CD8-positive, alpha-beta memory T cell (primary cell): Measurements from ENCODE around the gene SIL1. TPM values are rescaled to one million over a fixed set of nuclear protein-coding genes. Genes with fewer than 3 reads are reported as not detected.

Experiments
- CTCF ChIA-PET: fragments of 350-600 bp; sonication (Branson Sonifier 250); formaldehyde crosslinking; loops from one replicate; lab custom pipeline; 2021; ENCODE audit warnings: antibody characterized with exemption; lab: Charles Lee
- POLR2A ChIA-PET: fragments of 350-600 bp; sonication (Branson Sonifier 250); formaldehyde crosslinking; loops from one replicate; lab custom pipeline; 2021; ENCODE audit warnings: antibody characterized with exemption; lab: Charles Lee
- DNase-seq, 5 donors: peaks; one replicate each; pipeline versions ENCODE4 v3.0.0 to v3.0.0-alpha.2; 2020 to 2022; ENCODE audit warnings: mixed read lengths in 1 of 5
- H3K27ac ChIP-seq: one replicate; pipeline ENCODE4 v1.7.0; 2013; ENCODE audit warnings: low read depth, mild to moderate bottlenecking, low read length, moderate library complexity
- H3K27me3 ChIP-seq: 2 replicates; pipeline ENCODE4 v1.7.0; 2013; ENCODE audit warnings: low read length, mild to moderate bottlenecking; ENCODE audit not compliant: insufficient read depth, poor library complexity, severe bottlenecking
- H3K36me3 ChIP-seq: 2 replicates; pipeline ENCODE4 v1.7.0; 2013; ENCODE audit warnings: mild to moderate bottlenecking, low read length, moderate library complexity; ENCODE audit not compliant: insufficient read depth
- H3K4me1 ChIP-seq: 2 replicates; pipeline ENCODE4 v1.7.0; 2013; ENCODE audit warnings: mild to moderate bottlenecking, low read length, moderate library complexity; ENCODE audit not compliant: insufficient read depth
- H3K4me3 ChIP-seq: 2 replicates; pipeline ENCODE4 v1.7.0; 2013; ENCODE audit warnings: mild to moderate bottlenecking, low read length
- H3K9me3 ChIP-seq: 2 replicates; pipeline ENCODE4 v1.7.0; 2013; ENCODE audit warnings: mild to moderate bottlenecking, low read length
- H3K27ac Mint-ChIP-seq, 8 donors: one replicate each; pipeline ENCODE4 v1.8.0; 2020 to 2021; ENCODE audit warnings: mixed read lengths in 8 of 8, mild to moderate bottlenecking in 6 of 8, inconsistent platforms in 3 of 8, moderate library complexity in 3 of 8
- H3K27me3 Mint-ChIP-seq, 2 donors: one replicate each; pipeline ENCODE4 v1.8.0; 2020 to 2021; ENCODE audit warnings: mixed read lengths in 2 of 2, mild to moderate bottlenecking in 1 of 2, moderate library complexity in 1 of 2
- H3K36me3 Mint-ChIP-seq, 3 donors: one replicate each; pipeline ENCODE4 v1.8.0; 2020 to 2021; ENCODE audit warnings: mixed read lengths in 3 of 3, inconsistent platforms in 1 of 3, mild to moderate bottlenecking in 1 of 3
- H3K4me1 Mint-ChIP-seq, 3 donors: one replicate each; pipeline ENCODE4 v1.8.0; 2020 to 2021; ENCODE audit warnings: mixed read lengths in 3 of 3, inconsistent platforms in 1 of 3, mild to moderate bottlenecking in 1 of 3
- H3K4me3 Mint-ChIP-seq, 7 donors: one replicate each; pipeline ENCODE4 v1.8.0; 2020 to 2021; ENCODE audit warnings: mixed read lengths in 7 of 7, mild to moderate bottlenecking in 6 of 7, moderate library complexity in 4 of 7, inconsistent platforms in 2 of 7
- H3K9me3 Mint-ChIP-seq, 5 donors: one replicate each; pipeline ENCODE4 v1.8.0; 2020 to 2022; ENCODE audit warnings: mixed read lengths in 5 of 5, mild to moderate bottlenecking in 3 of 5, moderate library complexity in 2 of 5, inconsistent platforms in 1 of 5
- polyA plus RNA-seq: library from polyadenylated mRNA; unstranded; fragments of 300-500 nt; fragmentation: Illumina TruSeq; gene quantifications from one replicate; pipeline ENCODE4 v1.2.3, GENCODE V29; 2021
- total RNA-seq, 2 experiments: library from RNA; stranded (reverse); gene quantifications; one replicate each; pipeline ENCODE4 v1.2.3, GENCODE V29; 2021

SIL1 gene
- total and polyA plus RNA-seq, 3 experiments from 2014 or later = 15.0 to 27.5 (median 26.6) TPM

DNA sequence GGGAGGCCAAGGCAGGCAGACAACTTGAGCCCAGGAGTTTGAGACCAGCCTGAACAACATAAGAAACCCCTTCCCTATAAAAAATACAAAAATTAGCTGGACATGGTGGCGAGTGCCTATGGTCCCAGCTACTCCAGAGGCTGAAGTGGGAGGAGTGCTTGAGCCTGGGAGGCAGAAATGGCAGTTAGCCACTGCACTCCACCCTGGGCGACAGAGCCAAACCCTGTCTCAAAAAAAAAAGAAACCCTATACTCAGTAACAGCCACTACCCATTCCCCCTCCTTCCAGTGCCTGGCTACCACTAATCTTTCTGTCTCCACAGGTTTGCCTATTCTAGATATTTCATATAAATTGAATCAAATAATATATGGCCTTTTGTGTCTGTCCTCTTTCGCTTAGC, 14.3 kb upstream of the SIL1 start:
- POLR2A ChIA-PET = no interaction called here
- Mint-ChIP-seq H3K4me3 (no peak overlapping the region), H3K4me1 (no peaks in the 10 kb centered on the region), H3K9me3 (no peaks in the 10 kb centered on the region), H3K27me3 (no peaks in the 10 kb centered on the region), H3K36me3 (no peaks in the 10 kb centered on the region), H3K27ac (peak overlapping the region in 1 of 8 donors; percentile 29)
- CTCF ChIA-PET = no interaction called here
- H3K36me3 ChIP-seq = no peaks in the 10 kb centered on the region
- H3K9me3 ChIP-seq = no peaks in the 10 kb centered on the region
- H3K27me3 ChIP-seq = no peaks in the 10 kb centered on the region
- no peak for DNase-seq
- H3K4me3 ChIP-seq = no peak overlapping the region
- no peaks in the 10 kb centered on the region for H3K4me1 ChIP-seq
- no peak overlapping the region for H3K27ac ChIP-seq

DNA sequence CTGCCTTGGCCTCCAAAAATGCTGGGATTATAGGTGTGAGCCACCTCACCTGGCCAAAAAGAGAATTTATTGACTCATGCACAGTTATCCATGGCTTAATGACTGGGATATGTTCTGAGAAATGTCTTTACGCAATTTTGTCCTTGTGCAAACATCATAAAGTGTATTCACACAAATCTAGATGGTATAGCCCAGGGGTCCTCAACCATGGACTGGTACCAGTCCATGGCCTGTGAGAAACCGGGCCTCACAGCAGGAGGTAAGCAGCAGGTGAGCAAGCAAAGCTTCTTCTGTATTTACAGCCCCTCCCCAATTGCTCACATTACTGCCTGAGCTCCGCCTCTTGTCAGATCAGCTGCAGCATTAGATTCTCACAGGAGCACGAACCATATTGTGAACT, 12.4 kb upstream of the SIL1 start:
- no peaks in the 10 kb centered on the region for H3K27me3 ChIP-seq
- H3K4me1 ChIP-seq = no peaks in the 10 kb centered on the region
- H3K27ac ChIP-seq = no peak overlapping the region
- H3K36me3 ChIP-seq = no peaks in the 10 kb centered on the region
- H3K36me3 Mint-ChIP-seq = no peaks in the 10 kb centered on the region
- H3K27me3 Mint-ChIP-seq = no peaks in the 10 kb centered on the region
- H3K4me3 Mint-ChIP-seq = no peak overlapping the region
- H3K9me3 Mint-ChIP-seq = no peaks in the 10 kb centered on the region
- CTCF ChIA-PET = no interaction called here
- H3K4me3 ChIP-seq = no peak overlapping the region
- H3K4me1 Mint-ChIP-seq = no peaks in the 10 kb centered on the region
- no peak overlapping the region for H3K27ac Mint-ChIP-seq
- POLR2A ChIA-PET = no interaction called here
- H3K9me3 ChIP-seq = no peaks in the 10 kb centered on the region
- DNase-seq = no peak

DNA sequence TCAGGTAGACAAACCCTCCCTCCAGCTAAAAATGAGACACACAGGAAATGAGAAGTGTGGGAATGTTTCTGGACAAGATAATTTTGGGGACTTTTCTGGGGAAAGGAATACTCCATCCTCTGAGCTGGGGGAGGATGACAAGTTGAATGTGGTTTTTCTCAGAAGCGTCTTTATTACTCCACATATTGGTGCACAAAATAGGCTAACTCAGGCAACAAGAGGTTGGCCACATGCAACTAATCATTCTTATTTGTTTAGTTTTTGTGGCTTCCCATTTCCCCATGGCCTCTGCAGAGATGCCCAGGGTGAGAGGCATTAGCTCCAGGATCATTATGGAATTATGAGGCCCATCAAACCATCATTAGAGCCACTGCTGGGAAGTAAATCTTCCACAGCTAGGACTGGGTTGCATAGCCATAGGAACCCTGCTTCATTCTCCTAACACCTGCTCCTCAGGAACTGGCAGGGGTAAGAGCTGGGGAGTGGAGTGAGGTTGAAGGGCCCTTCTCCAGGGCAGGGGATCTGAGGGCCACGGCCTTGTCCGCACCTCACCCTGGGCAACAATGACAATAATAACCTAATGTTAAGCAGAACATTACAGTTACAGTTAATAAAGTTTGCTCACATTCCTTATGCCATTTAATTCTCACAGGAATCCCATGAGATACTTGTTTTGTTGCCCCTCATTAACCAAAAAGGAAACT, 9.3 kb upstream of the SIL1 start:
- ChIA-PET POLR2A (interaction anchor here (0.7 kb wide), 1 partner anchor 196 kb away, joined by 4 read pairs; the partner anchor contains the start of gene SPATA24), CTCF (interaction anchor here (1.5 kb wide), 1 partner anchor 43 kb away, joined by 3 read pairs; no protein-coding TSS in a partner anchor)
- H3K27me3 Mint-ChIP-seq = no peaks in the 10 kb centered on the region

DNA sequence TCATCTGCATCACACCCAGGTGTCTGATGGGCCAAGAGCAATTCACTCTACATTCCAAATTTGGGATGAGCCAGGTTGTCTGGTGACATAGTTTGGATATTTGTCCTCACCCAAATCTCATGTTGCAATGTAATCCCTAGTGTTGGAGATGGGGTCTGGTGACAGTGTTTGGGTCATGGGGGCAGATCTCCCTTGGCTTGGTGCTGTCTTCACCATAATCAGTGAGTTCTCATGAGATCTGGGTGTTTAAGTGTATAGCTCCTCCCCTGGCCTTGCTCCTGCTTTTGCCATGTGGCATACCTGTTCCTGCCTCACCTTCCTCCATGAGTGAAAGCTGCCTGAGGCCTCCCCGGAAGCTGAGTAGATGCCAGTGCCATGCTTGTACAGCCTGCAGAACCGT, 7.4 kb upstream of the SIL1 start:
- Histone ChIP-seq H3K27ac (no peak overlapping the region), H3K4me1 (no peaks in the 10 kb centered on the region), H3K36me3 (no peaks in the 10 kb centered on the region), H3K9me3 (no peaks in the 10 kb centered on the region), H3K4me3 (no peak overlapping the region), H3K27me3 (no peaks in the 10 kb centered on the region)
- CTCF ChIA-PET = no interaction called here
- Mint-ChIP-seq H3K36me3 (no peaks in the 10 kb centered on the region), H3K4me1 (no peaks in the 10 kb centered on the region), H3K27me3 (no peaks in the 10 kb centered on the region), H3K27ac (no peak overlapping the region), H3K4me3 (no peak overlapping the region), H3K9me3 (no peaks in the 10 kb centered on the region)
- POLR2A ChIA-PET = no interaction called here
- no peak for DNase-seq

More for the DNA sequence above, 9.3 kb upstream of the SIL1 start:
- H3K4me1 Mint-ChIP-seq = no peaks in the 10 kb centered on the region
- DNase-seq = no peak
- Histone ChIP-seq H3K27me3 (no peaks in the 10 kb centered on the region), H3K27ac (no peak overlapping the region), H3K9me3 (no peaks in the 10 kb centered on the region), H3K36me3 (no peaks in the 10 kb centered on the region), H3K4me1 (no peaks in the 10 kb centered on the region), H3K4me3 (no peak overlapping the region)
- no peak overlapping the region for H3K27ac Mint-ChIP-seq
- peak overlapping the region in 1 of 7 donors; percentile 42 for H3K4me3 Mint-ChIP-seq
- H3K36me3 Mint-ChIP-seq = no peaks in the 10 kb centered on the region
- H3K9me3 Mint-ChIP-seq = no peaks in the 10 kb centered on the region

DNA sequence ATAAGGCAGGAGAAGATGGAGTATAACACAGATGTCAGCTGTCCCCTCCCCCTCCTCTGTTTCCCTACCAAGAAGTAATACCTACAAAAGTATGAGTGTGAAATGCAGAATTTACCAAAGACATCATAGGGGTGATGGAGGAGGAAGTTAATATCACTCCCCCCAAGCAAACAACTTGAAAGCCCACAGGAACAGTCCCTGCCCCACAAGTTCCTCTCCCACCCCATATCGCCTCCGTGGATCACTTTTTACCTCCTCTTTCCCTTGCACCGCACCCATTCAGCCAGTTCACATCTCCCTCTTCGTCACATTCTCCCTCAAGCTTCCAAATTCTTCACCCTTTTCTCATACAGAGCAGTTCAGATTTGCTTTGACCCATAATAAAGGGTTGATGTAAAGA, 7.0 kb upstream of the SIL1 start:
- Histone ChIP-seq H3K4me1 (no peaks in the 10 kb centered on the region), H3K36me3 (no peaks in the 10 kb centered on the region), H3K9me3 (no peaks in the 10 kb centered on the region), H3K27me3 (no peaks in the 10 kb centered on the region), H3K27ac (no peak overlapping the region), H3K4me3 (no peak overlapping the region)
- H3K27ac Mint-ChIP-seq = no peak overlapping the region
- no peaks in the 10 kb centered on the region for H3K27me3 Mint-ChIP-seq
- no peak for DNase-seq
- no peaks in the 10 kb centered on the region for H3K36me3 Mint-ChIP-seq
- H3K4me1 Mint-ChIP-seq = no peaks in the 10 kb centered on the region
- H3K9me3 Mint-ChIP-seq = no peaks in the 10 kb centered on the region
- ChIA-PET CTCF (no interaction called here), POLR2A (no interaction called here)
- H3K4me3 Mint-ChIP-seq = no peak overlapping the region

DNA sequence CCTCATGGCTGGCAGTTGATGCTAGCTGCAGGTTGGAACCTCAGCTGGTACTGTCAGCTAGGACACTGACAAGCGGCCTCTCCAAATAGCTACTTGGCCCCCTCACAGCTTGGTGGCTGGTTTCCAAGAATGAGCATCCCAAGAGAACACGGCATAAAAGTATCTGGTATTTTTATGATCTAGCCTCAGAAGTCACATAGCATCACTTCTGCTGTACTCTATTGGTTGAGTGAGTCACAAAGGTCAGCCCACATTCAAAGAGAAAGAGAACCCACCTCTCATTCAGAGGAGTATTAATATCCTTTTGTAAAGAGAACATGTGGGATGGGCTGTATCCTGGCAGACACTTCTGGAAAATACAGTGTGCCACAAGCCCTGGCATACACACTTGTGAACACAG, 6.0 kb upstream of the SIL1 start:
- H3K36me3 Mint-ChIP-seq = no peaks in the 10 kb centered on the region
- H3K27me3 ChIP-seq = no peaks in the 10 kb centered on the region
- ChIA-PET CTCF (interaction anchor here (1.9 kb wide), 1 partner anchor 10 kb away, joined by 5 read pairs; no protein-coding TSS in a partner anchor), POLR2A (no interaction called here)
- H3K4me3 Mint-ChIP-seq = no peak overlapping the region
- H3K9me3 ChIP-seq = no peaks in the 10 kb centered on the region
- H3K4me1 Mint-ChIP-seq = peaks cover 0 to 4% (median 2%) of the 10 kb centered on the region in 3 donors
- no peaks in the 10 kb centered on the region for H3K4me1 ChIP-seq
- no peak overlapping the region for H3K4me3 ChIP-seq
- H3K9me3 Mint-ChIP-seq = no peaks in the 10 kb centered on the region
- H3K27ac ChIP-seq = no peak overlapping the region
- no peaks in the 10 kb centered on the region for H3K36me3 ChIP-seq
- no peak overlapping the region for H3K27ac Mint-ChIP-seq
- no peaks in the 10 kb centered on the region for H3K27me3 Mint-ChIP-seq
- no peak for DNase-seq

DNA sequence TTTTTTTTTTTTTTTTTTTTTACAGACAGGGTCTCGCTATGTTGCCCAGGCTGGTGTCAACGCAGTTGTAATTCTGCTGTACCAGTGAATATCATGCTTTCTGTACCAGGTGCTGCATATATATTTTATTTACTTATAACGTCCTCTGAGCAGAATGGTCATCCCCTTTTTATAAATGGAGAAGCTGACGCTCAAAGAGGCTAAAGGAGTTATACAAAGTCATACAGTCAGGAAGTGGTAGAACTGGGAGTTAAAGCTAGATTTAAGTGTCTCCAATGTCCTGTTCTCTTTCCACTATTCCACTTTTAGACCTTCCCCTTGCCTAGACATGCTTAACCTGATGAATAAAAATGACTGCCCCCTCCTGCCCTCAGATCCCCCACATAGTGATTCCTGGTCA, 1.2 kb upstream of the SIL1 start:
- Mint-ChIP-seq H3K27ac (peak overlapping the region in 4 of 8 donors; percentile 1 to 76 (median 50)), H3K36me3 (peaks cover 0 to 6% (median 3%) of the 10 kb centered on the region in 3 donors), H3K9me3 (no peaks in the 10 kb centered on the region), H3K27me3 (no peaks in the 10 kb centered on the region), H3K4me3 (peak overlapping the region in 3 of 7 donors; percentile 4 to 47 (median 13)), H3K4me1 (peaks cover 19 to 30% (median 26%) of the 10 kb centered on the region in 3 donors)
- Histone ChIP-seq H3K9me3 (no peaks in the 10 kb centered on the region), H3K27ac (no peak overlapping the region), H3K4me3 (no peak overlapping the region), H3K4me1 (peaks cover 6% of the 10 kb centered on the region), H3K36me3 (no peaks in the 10 kb centered on the region), H3K27me3 (no peaks in the 10 kb centered on the region)
- POLR2A ChIA-PET = interaction anchor here (0.7 kb wide), 1 partner anchor 1446 kb away, joined by 6 read pairs; no protein-coding TSS in a partner anchor
- CTCF ChIA-PET = no interaction called here
- DNase-seq = no peak

DNA sequence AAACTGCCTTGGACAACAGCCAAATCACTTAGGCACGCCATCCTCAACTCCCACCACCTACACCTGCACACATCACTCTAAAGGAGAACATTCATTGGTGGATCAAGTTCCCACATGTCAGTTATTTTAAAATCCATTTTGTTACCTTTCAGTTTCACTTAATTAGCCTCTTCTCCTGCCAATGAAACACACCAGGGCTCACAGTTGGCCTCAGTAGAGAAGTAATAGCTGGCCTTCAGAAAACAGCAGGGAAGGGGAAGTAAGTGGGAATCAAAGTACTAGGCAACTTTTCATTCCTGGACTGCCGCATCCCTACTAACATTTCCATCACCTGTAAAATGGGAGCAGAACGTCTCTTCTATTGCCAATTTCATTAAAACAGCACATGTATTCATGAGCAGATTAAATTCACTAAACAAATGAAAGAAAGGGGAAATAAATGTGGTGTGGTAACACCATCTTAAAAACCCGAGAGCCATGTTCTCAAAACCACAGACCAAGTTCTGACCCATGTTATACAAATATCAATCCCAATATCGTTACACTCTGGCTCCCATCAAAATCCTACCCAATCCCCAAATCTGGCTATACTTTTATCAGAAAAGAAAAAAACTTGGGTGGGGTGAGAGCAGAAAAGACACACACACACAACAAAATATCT, 1.7 kb downstream of the SIL1 start:
- ChIA-PET CTCF (no interaction called here), POLR2A (interaction anchor here (0.9 kb wide), 1 partner anchor 35 kb away, joined by 3 read pairs; no protein-coding TSS in a partner anchor)
- Mint-ChIP-seq H3K4me3 (peak overlapping the region in 6 of 7 donors; percentile 46 to 89 (median 66)), H3K27me3 (no peaks in the 10 kb centered on the region), H3K9me3 (no peaks in the 10 kb centered on the region), H3K27ac (peak overlapping the region; percentile 21 to 99 (median 83)), H3K4me1 (peaks cover 19 to 42% (median 34%) of the 10 kb centered on the region in 3 donors), H3K36me3 (peaks cover 0 to 10% (median 5%) of the 10 kb centered on the region in 3 donors)
- Histone ChIP-seq H3K4me1 (peaks cover 6% of the 10 kb centered on the region), H3K36me3 (no peaks in the 10 kb centered on the region), H3K27ac (no peak overlapping the region), H3K9me3 (no peaks in the 10 kb centered on the region), H3K27me3 (no peaks in the 10 kb centered on the region), H3K4me3 (no peak overlapping the region)
- DNase-seq = no peak
